K562 (cell line): Measurements from ENCODE around the gene FAM187B. TPM values are rescaled to one million over a fixed set of nuclear protein-coding genes. Genes with fewer than 3 reads are reported as not detected.

Source experiments
- ATAC-seq: fragments of 200-7000 bp; cut with Tn5 transposase; 3 replicates; pipeline ENCODE4 v1.9.1; 2020; ENCODE audit warnings: moderate library complexity
- BruUV-seq: library from RNA; stranded (reverse); fragments of 400-500 nt; replicated peaks from 2 replicates; lab custom pipeline; 2021; lab: Mats Ljungman, UMichigan
- CTCF ChIA-PET: fragments of 300-600 bp; formaldehyde crosslinking; extraction: SDS; loops from one replicate; lab custom pipeline; 2021; ENCODE audit warnings: low intra/inter-chr PET ratio; lab: Yijun Ruan, JAX
- POLR2A ChIA-PET: fragments of 300-600, 350-650 bp; sonication (Branson Sonifier 250); formaldehyde crosslinking; extraction: SDS; loops from one replicate; lab custom pipeline; 2021; ENCODE audit warnings: antibody characterized with exemption, inconsistent platforms; lab: Yijun Ruan, JAX
- DNase-seq, 4 experiments: peaks; one replicate each; pipeline versions ENCODE4 v3.0.0 to v3.0.0-alpha.2; 2011 to 2018; ENCODE audit warnings: low spot score in 3 of 4, mixed read lengths in 3 of 4; ENCODE audit errors: extremely low read depth in 1 of 4
- FAIRE-seq: peaks from 2 replicates; lab custom pipeline; 2011; peaks lifted over from hg19 to GRCh38; lab: Jason Lieb, UNC
- H2AFZ ChIP-seq: 2 replicates; pipeline ENCODE4 v1.6.0; 2011; ENCODE audit warnings: low read depth, low read length, control low read depth, inconsistent platforms
- H3K27ac ChIP-seq: fragments of 200-600 bp; 3 replicates; pipeline ENCODE4 v1.8.0; 2011; ENCODE audit warnings: low read depth, mild to moderate bottlenecking, control low read depth, inconsistent platforms, low read length, moderate library complexity, mixed read lengths; ENCODE audit errors: extremely low read depth
- H3K27me3 ChIP-seq, 2 experiments: fragments of 300-600 bp in 1 of 2; 2 replicates in 1 of 2; 3 replicates in 1 of 2; pipeline versions ENCODE4 v1.6.0 to v1.8.0; 2011; ENCODE audit warnings: inconsistent platforms in 2 of 2, low read length in 2 of 2, mild to moderate bottlenecking in 1 of 2, mixed read lengths in 1 of 2, moderate library complexity in 1 of 2; ENCODE audit not compliant: control insufficient read depth in 2 of 2, insufficient read depth in 2 of 2
- H3K36me3 ChIP-seq: fragments of 300-600 bp; 3 replicates; pipeline ENCODE4 v1.8.0; 2011; ENCODE audit warnings: mild to moderate bottlenecking, low read length, inconsistent platforms; ENCODE audit not compliant: control insufficient read depth, insufficient read depth
- H3K4me1 ChIP-seq, 2 experiments: fragments of 200-600 bp in 1 of 2; replicated peaks in 1 of 2; 2 replicates in 1 of 2; 3 replicates in 1 of 2; pipeline versions ENCODE4 v1.5.1 to v1.8.0; 2011; ENCODE audit warnings: inconsistent platforms in 2 of 2, low read length in 2 of 2, mild to moderate bottlenecking in 1 of 2, mixed read lengths in 1 of 2, moderate library complexity in 1 of 2; ENCODE audit not compliant: control insufficient read depth in 2 of 2, insufficient read depth in 2 of 2
- H3K4me2 ChIP-seq: 2 replicates; pipeline ENCODE4 v1.6.1; 2011; ENCODE audit warnings: low read length, control low read depth, inconsistent platforms, mixed read lengths; ENCODE audit not compliant: insufficient read depth
- H3K4me3 ChIP-seq: fragments of 200-600 bp; sonication (generic), shearing (Covaris generic); 2 replicates; pipeline ENCODE4 v1.5.1; 2016; ENCODE audit warnings: control low read depth, inconsistent platforms
- H3K79me2 ChIP-seq: fragments of 200-600 bp; 3 replicates; pipeline ENCODE4 v1.8.0; 2011; ENCODE audit warnings: low read length, inconsistent platforms; ENCODE audit not compliant: control insufficient read depth, insufficient read depth
- H3K9ac ChIP-seq, 2 experiments: 2 replicates each; pipeline versions ENCODE4 v1.6.0 to v1.6.1; 2011; ENCODE audit warnings: low read depth in 2 of 2, low read length in 2 of 2, control low read depth in 1 of 2, inconsistent platforms in 1 of 2, mild to moderate bottlenecking in 1 of 2, mixed read lengths in 1 of 2; ENCODE audit not compliant: insufficient read depth in 1 of 2
- H3K9me1 ChIP-seq: one replicate; pipeline ENCODE4 v1.6.0; 2011; ENCODE audit warnings: inconsistent platforms, mild to moderate bottlenecking, low read length, moderate library complexity; ENCODE audit not compliant: control insufficient read depth, insufficient read depth
- H3K9me3 ChIP-seq: replicated peaks from 2 replicates; pipeline ENCODE4 v1.5.1; 2011; ENCODE audit warnings: low read depth, low read length, inconsistent platforms; ENCODE audit not compliant: control insufficient read depth, insufficient read depth
- H4K20me1 ChIP-seq: replicated peaks from 2 replicates; pipeline ENCODE4 v1.6.1; 2011; ENCODE audit warnings: low read length, inconsistent platforms, mixed read lengths; ENCODE audit not compliant: control insufficient read depth, insufficient read depth
- CBX5 ChIP-seq: IDR thresholded peaks from 2 replicates; pipeline ENCODE4 v1.6.1; 2014; ENCODE audit warnings: low read depth, borderline replicate concordance
- CHD4 ChIP-seq: fragments of 200-600 bp; sonication (generic); IDR thresholded peaks from 3 replicates; pipeline ENCODE4 v1.6.1; 2012; ENCODE audit warnings: low read depth, mild to moderate bottlenecking, mixed read lengths, low read length, inconsistent platforms; ENCODE audit not compliant: insufficient read depth, insufficient replicate concordance, poor library complexity, severe bottlenecking
- ERF ChIP-seq: fragments of 450-650 bp; formaldehyde crosslinking; IDR thresholded peaks from 2 replicates; pipeline ENCODE4 v1.4.0; 2020; ENCODE audit warnings: mild to moderate bottlenecking, mixed read lengths
- FOS ChIP-seq: IDR thresholded peaks from 3 replicates; pipeline ENCODE4 v1.6.1; 2011; ENCODE audit not compliant: insufficient read length; ENCODE audit errors: extremely low read depth
- GABPB2 ChIP-seq: fragments of 250-450 bp; sonication (Bioruptor Pico); conservative IDR thresholded peaks from 2 replicates; pipeline ENCODE4 v1.5.1; 2021; ENCODE audit warnings: mild to moderate bottlenecking
- HEY1 ChIP-seq: fragments of 250-450 bp; sonication (Bioruptor Pico); IDR thresholded peaks from 2 replicates; pipeline ENCODE4 v1.5.0; 2020; ENCODE audit warnings: mild to moderate bottlenecking, moderate library complexity, borderline replicate concordance
- HNRNPLL ChIP-seq: fragments of 200-400 bp; formaldehyde crosslinking; IDR thresholded peaks from 2 replicates; pipeline ENCODE4 v1.6.1; 2017; ENCODE audit warnings: low read length, low read depth, mild to moderate bottlenecking; ENCODE audit not compliant: poor library complexity, severe bottlenecking
- ID3 ChIP-seq, 2 experiments: fragments of 250-450 bp in 1 of 2; fragments of 450-650 bp in 1 of 2; sonication (Bioruptor Pico) in 1 of 2; IDR thresholded peaks; 2 replicates each; pipeline versions ENCODE4 v1.6.1 to v1.8.0; 2016 to 2021; ENCODE audit warnings: mild to moderate bottlenecking in 2 of 2, moderate library complexity in 2 of 2, missing compliant biosample characterization in 1 of 2, missing genetic modification characterization in 1 of 2
- KAT8 ChIP-seq: fragments of 450-650 bp; IDR thresholded peaks from 2 replicates; pipeline ENCODE4 v1.6.1; 2016; ENCODE audit warnings: low read depth, mild to moderate bottlenecking
- NR1H2 ChIP-seq: sonication (generic); formaldehyde crosslinking; IDR thresholded peaks from 2 replicates; pipeline ENCODE4 v1.4.0; 2020; ENCODE audit warnings: mild to moderate bottlenecking, missing genetic modification reagents
- RBM34 ChIP-seq: fragments of 200-400 bp; formaldehyde crosslinking; IDR thresholded peaks from 2 replicates; pipeline ENCODE4 v1.6.1; 2018; ENCODE audit warnings: low read length, borderline replicate concordance; ENCODE audit not compliant: insufficient read depth
- STAT6 ChIP-seq: sonication (generic); formaldehyde crosslinking; IDR thresholded peaks from 2 replicates; pipeline ENCODE4 v1.8.1; 2023; ENCODE audit warnings: mild to moderate bottlenecking, missing genetic modification reagents
- TCF3 ChIP-seq: sonication (generic); formaldehyde crosslinking; IDR thresholded peaks from 2 replicates; pipeline ENCODE4 v1.4.0; 2020; ENCODE audit warnings: mild to moderate bottlenecking, missing genetic modification reagents
- ZNF253 ChIP-seq: fragments of 250-450 bp; sonication (Bioruptor Pico); conservative IDR thresholded peaks from 2 replicates; pipeline ENCODE4 v1.6.1; 2021; ENCODE audit warnings: mild to moderate bottlenecking
- ZNF408 ChIP-seq: fragments of 250-450 bp; sonication (Bioruptor Pico); IDR thresholded peaks from 2 replicates; pipeline ENCODE4 v1.4.0; 2020; ENCODE audit warnings: low read depth, mild to moderate bottlenecking, moderate library complexity
- WGBS: fragments of 100-300 bp; shearing (Covaris generic); methylation state at CpG from one replicate; pipeline ENCODE4 v1.1.6; 2016; ENCODE audit warnings: low coverage, mixed read lengths; ENCODE audit not compliant: insufficient coverage; ENCODE audit errors: missing lambda C conversion rate; 5-methylcytosine and 5-hydroxymethylcytosine counted together
- in situ Hi-C: fragments of 300-500 bp; cut with MboI; formaldehyde crosslinking; loops from 4 replicates; pipeline ENCODE4 v1.15.0; 2018; ENCODE audit warnings: inconsistent platforms, mixed read lengths
- intact Hi-C: fragments of 100-400 bp; cut with micrococcal nuclease; formaldehyde crosslinking; loops from 2 replicates; pipeline ENCODE4 v1.14.2; 2022
- polyA plus RNA-seq, 8 experiments: library from polyadenylated mRNA; depleted of rRNA in 4 of 8; stranded (reverse) in 5 of 8; unstranded in 3 of 8; fragments of >200 nt; fragmentation: Nextera tagmentation in 2 of 8; fragmentation: Illumina TruSeq in 1 of 8; extraction: Ambion mirVana in 2 of 8; extraction: Trizol in 1 of 8; gene quantifications; 2 replicates each; pipeline versions ENCODE4 v1.2.1 to v1.2.3, GENCODE V29; 2011 to 2014; ENCODE audit warnings: inconsistent platforms in 1 of 8, missing spikeins in 1 of 8
- total RNA-seq, 7 experiments: library from RNA; depleted of rRNA in 6 of 7; stranded (reverse); fragments of >200 nt in 6 of 7; fragmentation: Illumina TruSeq in 2 of 7; extraction: Trizol in 2 of 7; gene quantifications; 2 replicates each; pipeline versions ENCODE4 v1.2.1 to v1.2.3, GENCODE V29; 2011 to 2021; ENCODE audit warnings: low replicate concordance in 1 of 7
- TF ChIP-seq, protein P1 (sequence below): IDR thresholded peaks from 2 replicates; pipeline ENCODE4 v1.6.1; 2012; ENCODE audit warnings: low read depth, low read length, improper control_type of control experiment, borderline replicate concordance

Gene FAM187B
- total and polyA plus RNA-seq, 9 of the 15 experiments (the other 6 are each of a cell fraction or from before 2014, with no cell fraction given), result 0.04 to 0.09 TPM; not detected in 7

DNA sequence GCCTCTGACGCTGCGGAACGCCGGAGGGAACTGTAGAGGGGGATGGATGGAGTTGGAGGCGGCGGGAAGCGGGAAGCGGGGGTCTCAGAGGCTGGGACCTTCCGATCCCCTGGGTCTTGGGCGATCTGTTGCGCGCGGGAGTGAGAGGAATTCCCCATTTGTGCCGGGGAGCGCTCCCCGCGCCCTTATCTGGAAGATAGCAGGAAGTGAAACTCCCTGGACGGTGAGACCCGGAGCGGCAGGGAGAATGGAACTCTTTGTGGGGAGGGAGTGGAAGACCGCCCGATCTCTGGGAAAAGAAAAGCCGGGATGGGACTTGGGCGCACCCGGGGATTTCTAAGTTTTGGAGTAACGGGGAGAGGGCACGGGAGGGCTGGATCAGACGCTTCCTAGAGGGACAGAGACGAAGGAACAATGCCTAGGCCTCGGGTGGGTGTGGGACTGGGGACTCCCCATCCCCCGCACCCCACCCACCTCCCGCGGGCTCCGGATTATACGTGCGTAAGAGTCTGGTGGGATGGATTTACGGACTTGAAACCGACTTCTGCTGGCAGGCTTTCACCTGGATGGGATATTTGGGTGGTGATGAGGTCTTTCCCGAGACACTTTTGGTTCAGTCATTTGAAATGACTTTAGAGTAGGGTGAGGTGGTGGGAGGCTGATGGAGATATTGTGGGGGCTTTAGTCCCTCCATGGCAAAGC, 20.8 kb upstream of the FAM187B start:
- H3K9me1 ChIP-seq, result no peaks in the 10 kb centered on the region
- peak overlapping the region; percentile 94 for H3K4me2 ChIP-seq
- H4K20me1 ChIP-seq, result no peaks in the 10 kb centered on the region; the same call in 1 of the 2 replicates
- peaks cover 17 to 30% of the 10 kb centered on the region in 2 experiments; a peak in 4 of 5 replicates for H3K4me1 ChIP-seq
- ATAC-seq (no peak), FAIRE-seq (no peak), DNase-seq (peak; percentile 50 to 68 (median 59))
- WGBS, result 1% methylated on average over 38 of the region's 39 CpGs
- no TSS peak for BruUV-seq
- no peaks in the 10 kb centered on the region for H3K27me3 ChIP-seq
- ChIA-PET POLR2A (interaction anchor here (0.5 to 2.5 kb wide), 4 partner anchors 16 to 373 kb away, joined by 3 to 9 read pairs (median 3); no protein-coding TSS in a partner anchor), CTCF (interaction anchor here (0.7 kb wide), 1 partner anchor 12 kb away, joined by 3 read pairs; no protein-coding TSS in a partner anchor)
- H3K9ac ChIP-seq, result peak overlapping the region; percentile 81 to 92
- H2AFZ ChIP-seq, result peak overlapping the region; percentile 99
- H3K4me3 ChIP-seq, result peak overlapping the region; percentile 61
- peaks cover 36% of the 10 kb centered on the region for H3K79me2 ChIP-seq
- in situ Hi-C loops (no loop called here), intact Hi-C loops (loop anchor here (2.0 to 5.0 kb wide), 4 partner anchors 28 to 97 kb away; partner anchors contain the start of gene FXYD5)
- H3K36me3 ChIP-seq, result peaks cover 38% of the 10 kb centered on the region; the same call in 2 of the 3 replicates
- peaks cover 4% of the 10 kb centered on the region; the same call in 1 of the 2 replicates for H3K9me3 ChIP-seq
- H3K27ac ChIP-seq, result peak overlapping the region; percentile 96
- TF ChIP-seq HEY1 (no peak), RBM34 (no peak), HNRNPLL (no peak), ERF (CRISPR knock-in tag) (no peak), STAT6 (no peak), ID3 (CRISPR knock-in tag; IDR thresholded peaks at IDR 0.05) (no peak), ID3 (tag; IDR thresholded peaks at IDR 0.05) (0 out of 2 replicates have a peak, but pooled peaks have one; percentile 6), CHD4 (no peak), GABPB2 (CRISPR knock-in tag) (no peak), FOS (no peak), ZNF408 (CRISPR knock-in tag) (no peak), NR1H2 (CRISPR knock-in tag) (no peak), ZNF253 (CRISPR knock-in tag) (no peak), TCF3 (no peak), KAT8 (no peak), CBX5 (no peak)
- TF ChIP-seq, protein P1, sequence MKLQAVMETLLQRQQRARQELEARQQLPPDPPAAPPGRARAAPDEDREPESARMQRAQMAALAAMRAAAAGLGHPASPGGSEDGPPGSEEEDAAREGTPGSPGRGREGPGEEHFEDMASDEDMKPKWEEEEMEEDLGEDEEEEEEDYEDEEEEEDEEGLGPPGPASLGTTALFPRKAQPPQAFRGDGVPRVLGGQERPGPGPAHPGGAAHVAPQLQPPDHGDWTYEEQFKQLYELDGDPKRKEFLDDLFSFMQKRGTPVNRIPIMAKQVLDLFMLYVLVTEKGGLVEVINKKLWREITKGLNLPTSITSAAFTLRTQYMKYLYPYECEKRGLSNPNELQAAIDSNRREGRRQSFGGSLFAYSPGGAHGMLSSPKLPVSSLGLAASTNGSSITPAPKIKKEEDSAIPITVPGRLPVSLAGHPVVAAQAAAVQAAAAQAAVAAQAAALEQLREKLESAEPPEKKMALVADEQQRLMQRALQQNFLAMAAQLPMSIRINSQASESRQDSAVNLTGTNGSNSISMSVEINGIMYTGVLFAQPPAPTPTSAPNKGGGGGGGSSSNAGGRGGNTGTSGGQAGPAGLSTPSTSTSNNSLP, result no peak
